Measurements from ENCODE around the gene SPATA16. TPM values are rescaled to one million over a fixed set of nuclear protein-coding genes. Genes with fewer than 3 reads are reported as not detected.
"Not testable (repeated sequence)": the region's sequence is repeated elsewhere in the genome, so short reads cannot be mapped to it uniquely, and the experiment has no call there.

The SPATA16 gene
- total RNA-seq, 1 experiment from 2014 or later, result not detected

GRCh38 chr3:173066044-173067004, 74.7 kb downstream of the SPATA16 start:
- peak; percentile 9 for DNase-seq (ENCODE audit: low read depth)
- in situ Hi-C loops (cut with HindIII; ENCODE audit: low pct_unique_long_range_greater_than_20kb, low sequenced_read_pairs), result no loop called here

GRCh38 chr3:173065543-173065981, 75.5 kb downstream of the SPATA16 start:
- DNase-seq (ENCODE audit: low read depth), result no peak
- in situ Hi-C loops (cut with HindIII; ENCODE audit: low pct_unique_long_range_greater_than_20kb, low sequenced_read_pairs), result no loop called here

DNA sequence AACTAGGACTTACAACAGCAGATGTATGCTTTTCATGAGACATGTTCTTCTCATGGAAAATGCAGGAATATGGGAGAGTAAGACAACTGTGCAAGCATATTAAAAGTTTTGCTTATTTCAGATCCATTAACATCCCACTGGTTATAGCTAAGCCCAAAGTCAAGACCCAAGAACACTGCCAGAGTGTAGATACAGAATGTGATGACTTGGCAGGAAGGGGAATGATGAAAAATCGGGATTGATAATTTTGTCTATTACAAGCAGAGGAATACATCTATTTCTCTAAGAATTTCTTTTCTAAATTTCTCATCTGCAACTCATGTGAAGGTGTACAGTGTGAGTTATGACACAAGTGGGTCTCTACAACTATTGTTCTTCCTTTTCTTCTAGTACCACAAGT, 76.4 kb downstream of the SPATA16 start:
- no peak for DNase-seq (ENCODE audit: low read depth)
- in situ Hi-C loops (cut with HindIII; ENCODE audit: low pct_unique_long_range_greater_than_20kb, low sequenced_read_pairs), result no loop called here

GRCh38 chr3:173058229-173058628, 82.8 kb downstream of the SPATA16 start:
- in situ Hi-C loops (cut with HindIII; ENCODE audit: low pct_unique_long_range_greater_than_20kb, low sequenced_read_pairs), result no loop called here
- DNase-seq (ENCODE audit: low read depth), result no peak

- in situ Hi-C loops (cut with HindIII; ENCODE audit: low pct_unique_long_range_greater_than_20kb, low sequenced_read_pairs), result no loop called here
- no peak for DNase-seq (ENCODE audit: low read depth)
Observed at GRCh38 chr3:173055228-173055933, 85.7 kb downstream of the SPATA16 start.

GRCh38 chr3:173049360-173049759, 91.7 kb downstream of the SPATA16 start:
- in situ Hi-C loops (cut with HindIII; ENCODE audit: low pct_unique_long_range_greater_than_20kb, low sequenced_read_pairs), result no loop called here
- no peak for DNase-seq (ENCODE audit: low read depth)

DNA sequence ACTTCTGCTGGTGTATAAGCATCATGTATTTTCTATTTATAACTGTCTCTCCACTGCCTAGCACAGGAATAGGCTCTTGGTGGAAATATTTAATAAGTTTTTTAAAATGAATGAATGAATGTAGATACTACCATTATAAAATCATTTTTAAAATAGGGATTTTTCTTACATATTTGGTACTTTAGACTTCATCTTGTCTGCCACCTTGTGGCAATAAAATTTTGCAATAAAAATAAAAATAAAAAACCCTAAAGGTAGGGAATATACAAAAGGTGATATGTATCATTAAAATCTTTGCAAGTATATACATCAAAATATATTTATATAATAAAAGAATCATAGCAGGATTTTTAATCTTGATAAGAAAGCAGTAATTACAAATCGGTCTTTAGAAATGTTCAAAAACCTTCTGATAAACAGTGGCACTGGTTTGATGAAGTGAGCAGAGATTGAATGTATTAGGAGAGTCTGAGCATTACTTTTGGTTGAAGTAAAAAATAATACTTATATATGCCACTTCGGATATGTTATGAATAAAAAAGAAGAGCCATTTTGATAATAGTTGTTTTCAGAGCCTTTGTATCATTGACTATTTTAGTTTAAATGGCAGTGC, 95.2 kb downstream of the SPATA16 start:
- no peak for DNase-seq (ENCODE audit: low read depth)
- in situ Hi-C loops (cut with HindIII; ENCODE audit: low pct_unique_long_range_greater_than_20kb, low sequenced_read_pairs), result no loop called here

DNA sequence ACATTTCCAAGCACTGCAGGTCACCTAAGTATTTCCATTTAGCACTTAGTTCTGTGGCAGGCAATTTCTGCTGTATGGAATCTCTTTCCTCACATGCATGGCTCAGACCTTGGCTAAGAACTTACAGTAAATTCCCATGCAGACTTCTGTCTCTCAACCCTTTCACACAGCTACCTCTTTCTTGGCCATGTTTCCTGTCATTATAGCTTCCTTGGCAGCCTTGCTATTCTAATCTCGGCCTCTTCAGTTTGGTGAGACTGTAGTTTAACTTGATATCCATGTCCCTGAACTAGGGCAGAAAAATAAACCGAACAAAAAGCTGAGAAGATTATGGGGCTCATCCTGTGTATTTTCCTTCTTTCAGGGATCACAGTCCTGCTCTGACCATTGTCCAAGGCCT, 96.0 kb downstream of the SPATA16 start:
- no peak for DNase-seq (ENCODE audit: low read depth)
- in situ Hi-C loops (cut with HindIII; ENCODE audit: low pct_unique_long_range_greater_than_20kb, low sequenced_read_pairs), result no loop called here

- no peak for DNase-seq (ENCODE audit: low read depth)
- in situ Hi-C loops (cut with HindIII; ENCODE audit: low pct_unique_long_range_greater_than_20kb, low sequenced_read_pairs), result no loop called here
Observed at GRCh38 chr3:173043757-173044156, 97.3 kb downstream of the SPATA16 start.

DNA sequence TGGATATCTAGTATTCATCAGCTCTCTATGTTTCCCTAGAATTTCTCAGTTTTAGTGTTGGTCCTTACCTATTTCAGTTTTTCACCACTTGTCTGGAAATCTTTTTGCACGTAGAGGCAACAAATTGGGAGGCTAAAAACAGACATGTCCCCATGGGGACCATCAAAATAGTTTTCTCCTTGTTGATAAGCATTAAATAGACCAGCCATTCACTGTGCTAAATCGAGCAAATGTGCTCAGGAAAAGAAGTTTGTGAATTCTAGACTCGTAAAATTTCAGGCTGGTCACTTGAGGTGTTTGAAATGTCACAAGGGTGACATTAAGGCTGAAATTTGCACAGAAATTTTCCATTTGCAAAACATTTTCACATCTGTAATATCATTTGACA, 102.6 kb downstream of the SPATA16 start:
- no peak for DNase-seq (ENCODE audit: low read depth)
- in situ Hi-C loops (cut with HindIII; ENCODE audit: low pct_unique_long_range_greater_than_20kb, low sequenced_read_pairs), result no loop called here

DNA sequence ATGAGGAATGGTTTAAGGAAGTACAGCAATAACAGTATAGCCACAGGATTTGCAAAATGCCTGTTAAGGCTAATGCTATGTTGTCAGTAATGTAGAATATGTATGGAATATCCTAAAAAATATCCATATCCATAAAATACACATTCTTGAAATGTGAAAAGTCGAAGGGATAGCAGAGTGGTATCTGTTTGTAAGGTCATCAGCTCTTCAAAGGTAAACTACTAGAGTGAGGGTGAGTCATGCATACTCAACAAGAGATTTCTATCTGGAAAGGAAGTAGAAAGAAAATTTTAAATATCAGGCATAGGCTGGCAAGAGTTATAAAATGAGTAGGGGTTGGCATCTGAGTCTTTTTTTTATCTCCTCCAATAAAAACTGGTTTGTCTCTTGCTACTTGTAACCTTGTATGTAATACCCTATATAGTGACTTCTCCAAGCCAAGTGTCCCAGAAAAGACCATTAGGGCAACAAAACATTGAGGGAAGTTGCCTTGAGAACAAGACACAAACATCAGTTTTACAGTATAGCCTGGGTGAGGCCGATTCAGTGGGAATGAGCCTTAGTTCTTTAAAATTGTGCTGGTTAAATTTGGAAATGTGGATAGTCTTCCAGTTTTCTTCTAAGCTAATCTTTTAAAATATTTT, 103.1 kb downstream of the SPATA16 start:
- DNase-seq (ENCODE audit: low read depth), result peak; percentile 23
- in situ Hi-C loops (cut with HindIII; ENCODE audit: low pct_unique_long_range_greater_than_20kb, low sequenced_read_pairs), result no loop called here

- DNase-seq (ENCODE audit: low read depth), result no peak
- in situ Hi-C loops (cut with HindIII; ENCODE audit: low pct_unique_long_range_greater_than_20kb, low sequenced_read_pairs), result no loop called here
Observed at GRCh38 chr3:173030273-173030672, 110.8 kb downstream of the SPATA16 start.

GRCh38 chr3:173028351-173028750, 112.7 kb downstream of the SPATA16 start:
- in situ Hi-C loops (cut with HindIII; ENCODE audit: low pct_unique_long_range_greater_than_20kb, low sequenced_read_pairs), result no loop called here
- DNase-seq (ENCODE audit: low read depth), result no peak

DNA sequence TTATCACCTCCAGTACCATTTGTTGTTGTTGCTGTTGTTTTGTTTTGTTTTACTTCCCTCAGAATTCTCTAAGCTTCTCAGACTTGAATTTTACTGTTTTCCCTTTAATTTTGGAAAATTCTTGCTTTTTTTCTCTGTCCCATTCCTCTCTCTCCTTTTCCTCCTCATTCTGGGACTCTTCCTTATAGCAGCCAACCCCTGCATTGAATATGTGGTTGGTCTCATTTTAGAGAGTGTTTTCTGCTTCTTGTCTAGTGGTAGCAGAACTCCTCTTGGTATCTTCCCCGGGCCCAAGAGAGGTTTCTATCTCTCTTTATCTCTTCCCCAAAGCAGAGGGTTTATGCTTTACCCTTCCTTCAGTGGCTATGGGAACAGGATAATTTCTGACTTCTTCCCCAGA, 113.6 kb downstream of the SPATA16 start:
- in situ Hi-C loops (cut with HindIII; ENCODE audit: low pct_unique_long_range_greater_than_20kb, low sequenced_read_pairs), result no loop called here
- no peak for DNase-seq (ENCODE audit: low read depth)

- in situ Hi-C loops (cut with HindIII; ENCODE audit: low pct_unique_long_range_greater_than_20kb, low sequenced_read_pairs), result no loop called here
- no peak for DNase-seq (ENCODE audit: low read depth)
Observed at GRCh38 chr3:173025941-173026340, 115.1 kb downstream of the SPATA16 start.

DNA sequence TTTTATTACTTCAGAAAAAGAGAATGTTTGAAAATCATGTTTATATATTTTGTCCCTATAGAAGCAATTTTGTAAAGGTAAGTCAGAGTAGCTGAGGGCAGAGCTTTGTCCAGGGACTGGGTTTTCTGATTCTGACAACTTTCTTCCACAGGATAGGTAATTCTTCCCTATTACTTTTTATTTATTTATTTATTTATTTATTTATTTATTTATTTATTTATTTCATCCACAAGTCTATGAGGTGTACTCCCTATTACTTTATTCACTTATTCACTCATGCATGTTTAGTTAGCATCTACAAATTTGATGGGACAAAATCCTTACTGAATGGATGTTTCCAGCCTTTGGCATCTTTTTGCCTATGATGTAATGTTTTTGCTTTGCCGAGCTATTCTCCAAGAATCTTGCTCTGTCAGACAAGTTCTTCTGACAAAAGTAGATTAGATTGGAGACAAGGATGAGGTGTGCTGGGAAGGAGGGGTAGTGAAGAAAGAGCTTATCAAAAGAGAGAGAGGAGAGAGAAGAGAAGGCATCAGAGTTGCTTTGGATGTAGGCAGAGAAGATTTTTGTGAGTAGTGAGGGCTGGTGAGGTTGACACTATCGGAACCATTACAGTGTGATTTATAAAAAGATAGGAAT, 119.4 kb downstream of the SPATA16 start:
- DNase-seq (ENCODE audit: low read depth), result no peak
- in situ Hi-C loops (cut with HindIII; ENCODE audit: low pct_unique_long_range_greater_than_20kb, low sequenced_read_pairs), result no loop called here

- DNase-seq (ENCODE audit: low read depth); in situ Hi-C loops (cut with HindIII; ENCODE audit: low pct_unique_long_range_greater_than_20kb, low sequenced_read_pairs): not testable (repeated sequence)
Observed at GRCh38 chr3:173020128-173020527, 120.9 kb downstream of the SPATA16 start.

DNA sequence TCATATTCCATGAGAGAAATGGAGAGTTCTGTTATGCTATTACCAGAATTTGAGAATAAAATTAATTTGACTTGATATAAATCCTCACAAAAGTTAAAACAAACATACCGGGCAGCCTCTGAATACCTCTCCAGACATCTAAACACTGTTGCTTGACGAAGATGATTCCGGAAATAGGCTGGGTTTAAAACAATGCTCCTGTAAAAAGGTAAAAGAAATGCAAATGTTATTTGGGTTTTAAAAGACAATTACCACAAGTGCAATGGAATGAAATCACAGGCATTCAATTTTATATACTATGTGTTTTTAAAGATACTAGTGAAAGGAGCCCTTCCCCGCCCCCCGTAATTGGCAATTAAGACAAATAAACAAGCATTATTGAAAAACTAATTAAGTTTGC, 121.7 kb downstream of the SPATA16 start:
- in situ Hi-C loops (cut with HindIII; ENCODE audit: low pct_unique_long_range_greater_than_20kb, low sequenced_read_pairs), result no loop called here

More for the DNA sequence above, 121.7 kb downstream of the SPATA16 start:
- no peak for DNase-seq (ENCODE audit: low read depth)

All from Caki2 (cell line).